Peyer's patch (tissue), 4 donors: ENCODE results near the gene SNTG2. TPM values are rescaled to one million over a fixed set of nuclear protein-coding genes. Genes with fewer than 3 reads are reported as not detected.

Source experiments
- DNase-seq, 3 donors: peaks; one replicate each; pipeline ENCODE4 v3.0.0-alpha.2; 2017 to 2019
- H3K27ac ChIP-seq, 4 donors: fragments of 200-600 bp; sonication (generic); one replicate each; pipeline ENCODE4 v1.5.1; 2016 to 2019
- H3K27me3 ChIP-seq, 2 donors: fragments of 200-600 bp; sonication (generic); one replicate each; pipeline ENCODE4 v1.5.1; 2019
- H3K36me3 ChIP-seq, 3 donors: fragments of 200-600 bp; sonication (generic); one replicate each; pipeline ENCODE4 v1.5.1; 2016 to 2019
- H3K4me1 ChIP-seq, 4 donors: fragments of 200-600 bp; sonication (generic); one replicate each; pipeline ENCODE4 v1.5.1; 2016 to 2019
- H3K4me3 ChIP-seq, 4 donors: fragments of 200-600 bp; sonication (generic); 1 replicate in 3 of 4; 2 replicates in 1 of 4; pipeline ENCODE4 v1.5.1; 2016 to 2019; ENCODE audit warnings: mild to moderate bottlenecking in 1 of 4
- H3K9me3 ChIP-seq, 4 donors: fragments of 200-600 bp; sonication (generic); one replicate each; pipeline ENCODE4 v1.5.1; 2016 to 2019; ENCODE audit warnings: mild to moderate bottlenecking in 1 of 4
- CTCF ChIP-seq, 6 experiments: fragments of 450-650 bp in 4 of 6; fragments of 200-600 bp in 2 of 6; sonication (generic) in 1 of 6; IDR thresholded peaks; one replicate each; pipeline ENCODE4 v1.5.1; 2017 to 2019; ENCODE audit warnings: antibody characterized with exemption in 6 of 6, mild to moderate bottlenecking in 3 of 6, moderate library complexity in 1 of 6
- POLR2A ChIP-seq, 2 donors: fragments of 450-650 bp; IDR thresholded peaks; one replicate each; pipeline ENCODE4 v1.5.1; 2017; ENCODE audit warnings: antibody characterized with exemption in 2 of 2, mild to moderate bottlenecking in 2 of 2, moderate library complexity in 2 of 2
- total RNA-seq, 4 donors: library from RNA; depleted of rRNA; stranded (reverse); fragments of >200 nt; gene quantifications; one replicate each; pipeline ENCODE4 v1.1.0, GENCODE V29; 2016

Gene SNTG2
- total RNA-seq, 4 donors from 2014 or later, result 1.8 to 65.2 (median 3.9) TPM

- no peak for TF ChIP-seq POLR2A (IDR thresholded peaks at IDR 0.05)
- no peak for TF ChIP-seq CTCF (IDR thresholded peaks at IDR 0.05)
- no peaks in the 10 kb centered on the region for H3K27me3 ChIP-seq
- no peak for DNase-seq
- H3K36me3 ChIP-seq, result no peaks in the 10 kb centered on the region
- no peak overlapping the region for H3K27ac ChIP-seq
- no peaks in the 10 kb centered on the region for H3K9me3 ChIP-seq
- H3K4me3 ChIP-seq, result no peak overlapping the region
- no peaks in the 10 kb centered on the region for H3K4me1 ChIP-seq
Measured at GRCh38 chr2:1236606-1237005, 286.0 kb downstream of the SNTG2 start.

GRCh38 chr2:1237783-1238182 lies 287.1 kb downstream of the SNTG2 start:
- no peaks in the 10 kb centered on the region for H3K9me3 ChIP-seq
- no peaks in the 10 kb centered on the region for H3K27me3 ChIP-seq
- H3K4me1 ChIP-seq, result no peaks in the 10 kb centered on the region
- no peak for TF ChIP-seq CTCF (IDR thresholded peaks at IDR 0.05)
- TF ChIP-seq POLR2A (IDR thresholded peaks at IDR 0.05), result no peak
- no peak overlapping the region for H3K4me3 ChIP-seq
- DNase-seq, result no peak
- no peaks in the 10 kb centered on the region for H3K36me3 ChIP-seq
- H3K27ac ChIP-seq, result no peak overlapping the region

GRCh38 chr2:1238598-1239138 lies 288.0 kb downstream of the SNTG2 start:
- no peaks in the 10 kb centered on the region for H3K4me1 ChIP-seq

GRCh38 chr2:1245193-1245592 lies 294.5 kb downstream of the SNTG2 start:
- no peaks in the 10 kb centered on the region for H3K9me3 ChIP-seq
- TF ChIP-seq CTCF (IDR thresholded peaks at IDR 0.05) (no peak), POLR2A (IDR thresholded peaks at IDR 0.05) (no peak)
- no peaks in the 10 kb centered on the region for H3K4me1 ChIP-seq
- H3K36me3 ChIP-seq, result no peaks in the 10 kb centered on the region
- DNase-seq, result no peak
- no peak overlapping the region for H3K4me3 ChIP-seq
- no peaks in the 10 kb centered on the region for H3K27me3 ChIP-seq
- no peak overlapping the region for H3K27ac ChIP-seq

More at GRCh38 chr2:1238598-1239138, 288.0 kb downstream of the SNTG2 start:
- no peak for DNase-seq
- H3K36me3 ChIP-seq, result no peaks in the 10 kb centered on the region
- H3K4me3 ChIP-seq, result no peak overlapping the region
- no peaks in the 10 kb centered on the region for H3K9me3 ChIP-seq
- H3K27ac ChIP-seq, result no peak overlapping the region
- no peaks in the 10 kb centered on the region for H3K27me3 ChIP-seq
- TF ChIP-seq POLR2A (IDR thresholded peaks at IDR 0.05) (no peak), CTCF (IDR thresholded peaks at IDR 0.05) (no peak)

GRCh38 chr2:1246239-1246638 lies 295.6 kb downstream of the SNTG2 start:
- no peaks in the 10 kb centered on the region for H3K9me3 ChIP-seq
- no peaks in the 10 kb centered on the region for H3K27me3 ChIP-seq
- no peak overlapping the region for H3K4me3 ChIP-seq
- no peaks in the 10 kb centered on the region for H3K36me3 ChIP-seq
- no peak for DNase-seq
- no peaks in the 10 kb centered on the region for H3K4me1 ChIP-seq
- no peak overlapping the region for H3K27ac ChIP-seq
- no peak for TF ChIP-seq CTCF (IDR thresholded peaks at IDR 0.05)
- TF ChIP-seq POLR2A (IDR thresholded peaks at IDR 0.05), result no peak

- TF ChIP-seq POLR2A (IDR thresholded peaks at IDR 0.05) (no peak), CTCF (IDR thresholded peaks at IDR 0.05) (no peak)
- H3K36me3 ChIP-seq, result no peaks in the 10 kb centered on the region
- no peaks in the 10 kb centered on the region for H3K9me3 ChIP-seq
- no peaks in the 10 kb centered on the region for H3K4me1 ChIP-seq
- H3K27me3 ChIP-seq, result no peaks in the 10 kb centered on the region
- H3K4me3 ChIP-seq, result no peak overlapping the region
- no peak overlapping the region for H3K27ac ChIP-seq
- no peak for DNase-seq
Measured at GRCh38 chr2:1246991-1247390, 296.3 kb downstream of the SNTG2 start.
